Brain pericyte (primary cell): ENCODE results near the gene BGN.

Experiments
- DNase-seq: peaks from one replicate; pipeline ENCODE4 v3.0.0-alpha.2; 2012; ENCODE audit warnings: low read depth, low spot score

The BGN gene

DNA sequence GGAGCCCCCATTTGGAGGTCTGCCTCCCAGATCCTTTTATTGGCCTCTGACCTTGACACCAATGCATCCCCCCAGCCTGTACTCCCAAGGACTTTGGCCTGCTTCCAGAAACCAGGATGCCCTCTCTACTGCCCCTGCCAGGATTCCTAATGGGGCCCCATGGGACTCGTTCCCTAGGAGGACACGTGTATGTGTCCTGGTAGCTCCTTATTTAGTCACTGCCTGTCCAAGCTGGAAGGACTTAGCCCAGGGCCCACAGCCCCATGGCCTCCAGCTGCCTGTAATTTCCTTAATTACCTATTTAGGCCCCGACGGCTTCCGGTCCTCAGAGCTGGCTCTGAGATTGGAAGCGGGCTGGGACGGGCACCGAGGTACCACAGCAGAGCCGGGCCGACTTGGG is 32.0 kb downstream of the BGN start:
- no peak for DNase-seq

DNA sequence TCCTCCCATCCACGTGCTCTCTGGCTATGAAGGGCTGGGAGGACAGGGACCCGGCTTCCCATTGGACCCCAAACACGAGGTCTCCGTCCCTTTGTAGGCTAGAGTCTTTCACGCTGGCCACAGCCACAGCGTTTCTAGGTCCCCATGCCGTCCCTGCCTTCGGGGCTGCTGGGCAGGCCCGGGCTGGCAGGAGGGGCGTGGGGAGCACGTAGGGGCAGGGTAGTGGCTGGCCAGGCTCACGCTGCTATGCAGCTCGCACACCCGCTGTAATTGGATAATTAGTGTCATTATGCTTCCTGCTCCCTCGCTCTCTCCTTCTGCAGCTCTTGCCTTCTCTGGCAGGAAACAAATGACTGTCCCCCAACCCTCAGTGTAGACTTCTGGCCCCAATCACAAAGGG is 32.4 kb downstream of the BGN start:
- DNase-seq: no peak

DNA sequence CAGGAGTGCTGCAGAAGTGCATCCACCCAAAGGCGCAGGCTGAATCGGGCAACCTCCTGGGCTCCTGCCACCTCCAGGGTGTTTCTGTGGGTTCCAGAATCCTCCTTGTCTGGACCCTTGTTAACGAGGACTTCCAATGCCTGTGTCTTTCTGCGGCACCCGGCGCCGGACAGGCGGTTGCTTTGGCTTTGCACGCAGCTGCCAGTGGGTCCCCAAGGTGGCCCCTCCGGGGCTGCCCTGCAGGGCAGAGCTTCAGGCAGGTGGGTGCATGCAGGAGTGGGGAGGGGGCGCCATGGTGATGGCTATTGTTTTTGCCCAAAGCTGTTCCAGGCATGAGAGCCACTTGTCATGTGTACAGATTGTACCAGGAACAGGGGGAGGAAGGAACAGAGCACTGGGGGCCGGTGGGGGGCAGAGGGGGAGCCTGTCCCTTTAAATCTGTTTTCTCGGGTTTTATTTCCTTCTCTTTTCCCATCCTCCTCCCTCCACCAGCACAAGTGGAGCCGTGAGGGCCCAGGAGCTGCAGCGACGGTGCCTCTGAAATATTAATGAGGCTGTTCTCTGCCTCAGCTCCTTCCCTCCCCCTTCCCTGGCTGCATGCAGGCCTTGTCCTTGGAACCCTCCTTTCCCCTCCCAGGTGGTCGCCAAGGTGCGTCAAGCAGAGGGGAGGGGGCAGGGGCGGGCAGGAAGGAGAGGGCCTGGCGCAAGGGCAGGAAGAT is 35.8 kb downstream of the BGN start:
- DNase-seq: no peak

GRCh38 chrX:153533091-153533490 is 38.3 kb downstream of the BGN start:
- no peak for DNase-seq

DNA sequence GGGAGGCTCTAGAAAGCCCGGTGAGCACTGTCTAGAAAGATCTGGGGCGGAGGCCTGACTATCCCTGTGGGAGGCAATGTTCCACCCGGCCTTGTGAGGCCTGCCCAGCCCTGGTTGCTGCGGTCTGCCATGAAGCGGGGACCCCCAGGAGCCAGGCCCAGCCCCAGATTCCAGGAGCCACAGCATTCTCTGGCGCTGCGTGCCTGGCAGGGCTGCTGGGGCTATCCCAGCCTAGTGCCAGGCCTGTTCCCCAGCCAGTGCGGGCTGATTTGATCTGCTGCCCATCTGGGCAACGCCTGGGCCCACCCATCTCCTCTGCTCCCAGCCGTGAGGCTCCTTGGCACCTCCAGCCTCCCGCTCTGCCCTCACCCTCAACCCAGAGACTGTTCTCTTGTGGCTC is 42.3 kb downstream of the BGN start:
- DNase-seq: no peak

DNA sequence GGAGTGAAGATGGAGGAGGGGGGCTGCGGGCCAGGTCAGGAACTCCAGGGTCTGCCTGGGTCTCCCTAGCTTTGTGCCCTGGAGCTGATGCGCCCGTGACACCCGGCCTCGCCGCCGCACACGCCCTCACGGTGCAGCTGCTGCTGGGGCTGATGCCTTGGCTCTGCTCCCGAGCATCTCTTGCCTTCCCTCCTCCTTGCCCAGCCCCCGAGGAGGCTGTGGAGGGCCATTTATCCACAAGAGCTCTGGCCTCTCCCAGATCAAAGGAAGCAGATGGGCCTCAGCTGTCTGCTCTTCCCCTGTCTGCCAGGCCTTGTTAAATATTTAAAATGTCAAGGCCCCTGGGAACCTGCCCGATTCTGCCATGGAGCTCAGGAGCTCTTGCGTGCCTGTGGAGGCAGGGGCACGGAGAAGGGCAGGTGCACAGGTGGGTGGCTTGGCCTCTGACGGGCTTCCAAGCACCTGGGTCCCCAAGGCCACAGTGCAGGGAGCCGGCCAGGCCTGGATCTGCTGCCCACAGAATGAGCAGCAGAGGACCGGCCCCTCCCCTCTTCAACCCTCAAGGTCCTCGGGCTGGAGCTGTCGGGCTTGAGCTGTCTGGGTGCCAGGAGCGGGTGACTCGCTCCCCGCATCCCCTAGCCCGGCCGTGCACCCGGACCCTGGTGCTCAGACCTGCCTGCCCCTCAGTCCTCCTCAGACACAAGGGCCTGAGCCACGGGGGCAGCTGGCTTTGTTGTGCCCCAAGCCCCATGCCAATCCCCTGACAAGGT is 42.9 kb downstream of the BGN start:
- DNase-seq: no peak

GRCh38 chrX:153538424-153538823 is 43.6 kb downstream of the BGN start:
- DNase-seq: no peak

GRCh38 chrX:153539171-153539978 is 44.6 kb downstream of the BGN start:
- DNase-seq: no peak

DNA sequence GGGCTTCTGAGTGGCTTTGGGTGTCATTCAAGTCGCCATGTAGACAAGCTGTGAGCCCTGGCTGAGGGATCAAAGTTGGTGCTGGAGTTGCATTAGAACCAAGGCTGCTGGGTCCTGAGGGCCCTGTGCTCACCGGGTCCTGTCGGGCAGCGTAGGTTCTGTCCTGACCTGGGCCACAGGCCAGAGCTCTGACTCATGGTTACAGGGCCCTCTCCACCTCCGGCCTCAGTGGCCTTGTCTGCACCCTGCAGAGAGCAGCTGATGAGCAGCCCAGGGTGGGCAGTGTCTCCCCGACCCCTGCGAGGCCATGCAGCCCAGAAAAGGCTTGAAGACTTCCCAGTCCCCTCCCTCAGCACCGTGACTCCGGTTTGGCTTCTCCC is 45.2 kb downstream of the BGN start:
- no peak for DNase-seq

- no peak for DNase-seq
Measured at GRCh38 chrX:153544727-153545126, 49.9 kb downstream of the BGN start.

DNA sequence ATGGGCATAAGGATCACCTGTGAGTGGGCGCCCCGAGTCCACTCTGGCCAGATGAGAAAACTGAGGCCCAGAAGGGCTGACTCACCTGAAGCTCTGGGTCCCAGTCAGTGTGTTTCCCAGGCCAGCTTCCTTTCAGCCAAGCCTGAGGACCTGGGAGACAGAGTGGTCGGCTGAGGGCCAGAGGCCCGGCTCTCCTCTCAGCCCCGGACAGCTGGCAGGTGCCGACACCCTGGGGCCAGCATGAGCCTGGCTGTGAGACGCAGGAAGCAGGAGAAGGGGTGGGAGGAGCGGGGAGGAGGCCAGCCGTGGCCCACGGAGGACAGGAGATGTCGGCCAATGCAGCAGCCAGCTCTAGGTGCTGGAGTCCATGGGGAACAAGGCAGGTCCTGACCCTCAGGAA is 51.6 kb downstream of the BGN start:
- DNase-seq: no peak

DNA sequence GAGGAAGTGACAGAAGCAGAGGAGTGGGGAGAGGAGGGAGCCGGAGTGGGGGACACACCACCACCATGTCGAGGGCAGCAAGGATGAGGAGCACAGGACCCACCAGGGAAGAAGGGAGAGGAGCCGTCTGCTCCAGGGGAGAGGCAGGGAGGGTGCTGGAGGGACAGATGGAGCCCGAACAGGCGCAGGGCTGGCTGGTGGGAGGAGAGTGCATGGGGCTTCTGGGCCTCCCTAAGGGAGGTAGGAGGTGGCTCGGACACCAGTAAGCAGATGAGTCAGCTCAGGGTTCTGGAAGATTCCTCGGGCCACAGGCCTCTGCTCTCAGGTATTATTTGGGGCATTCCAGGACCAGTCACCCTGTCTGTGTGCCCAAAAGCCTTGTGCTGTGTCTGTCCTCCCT is 52.4 kb downstream of the BGN start:
- no peak for DNase-seq

GRCh38 chrX:153549231-153549630 is 54.5 kb downstream of the BGN start:
- DNase-seq: no peak

GRCh38 chrX:153549807-153550206 is 55.0 kb downstream of the BGN start:
- no peak for DNase-seq

- no peak for DNase-seq
Measured at GRCh38 chrX:153551135-153551534, 56.4 kb downstream of the BGN start.

- DNase-seq: no peak
Measured at GRCh38 chrX:153554519-153555167, 59.9 kb downstream of the BGN start.

DNA sequence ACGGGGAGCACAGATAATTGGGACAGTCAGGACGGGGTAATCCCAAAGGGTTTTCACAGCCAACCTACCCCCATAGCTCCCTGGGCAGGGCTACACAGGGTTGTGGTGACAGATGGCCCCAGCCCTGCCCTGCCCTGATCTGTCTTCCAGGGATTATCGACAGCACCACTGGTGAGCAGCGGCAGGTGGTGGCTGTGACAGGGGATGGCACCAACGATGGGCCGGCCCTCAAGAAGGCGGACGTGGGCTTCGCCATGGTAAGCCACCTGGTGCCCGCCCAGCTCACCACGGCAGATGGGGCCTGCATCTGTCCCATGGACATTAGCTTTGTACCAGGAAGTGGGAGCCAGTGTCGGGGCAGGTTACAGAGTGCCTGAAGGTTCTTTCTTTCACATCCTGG is 62.0 kb downstream of the BGN start:
- DNase-seq: no peak

DNA sequence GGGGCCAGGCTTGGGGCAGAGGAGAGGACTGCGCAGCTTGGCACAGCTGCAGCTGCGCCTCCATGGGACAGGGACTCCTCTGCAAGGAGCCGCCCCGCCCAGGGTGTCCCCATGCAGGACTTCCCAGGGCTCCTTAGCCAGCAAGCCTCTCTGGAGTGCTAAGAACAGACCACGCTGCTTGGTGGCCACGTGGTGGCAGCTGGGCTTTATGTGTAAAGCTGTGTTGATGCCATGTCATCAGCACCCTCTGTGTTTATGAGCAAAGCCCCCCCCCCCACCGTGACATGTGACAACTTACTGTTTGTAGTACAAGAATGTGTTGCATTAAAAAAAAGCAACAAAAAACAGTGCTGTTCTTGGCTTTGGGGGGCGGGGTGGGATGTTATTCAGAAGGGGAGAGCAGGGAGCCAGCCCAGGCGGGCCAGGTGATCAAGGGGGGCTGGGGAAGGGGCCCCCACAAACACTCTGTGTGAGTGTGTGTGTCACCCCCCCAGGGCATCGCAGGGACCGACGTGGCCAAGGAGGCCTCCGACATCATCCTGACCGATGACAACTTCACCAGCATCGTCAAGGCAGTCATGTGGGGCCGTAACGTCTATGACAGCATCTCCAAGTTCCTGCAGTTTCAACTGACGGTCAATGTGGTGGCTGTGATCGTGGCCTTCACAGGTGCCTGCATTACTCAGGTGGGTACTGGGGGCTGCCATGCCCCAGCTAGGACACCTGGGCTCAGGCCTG is 63.0 kb downstream of the BGN start:
- DNase-seq: no peak
